Measurements from ENCODE around the gene RECQL5.
A peak's percentile ranks its signal among the peaks of the same experiment; 100 is the strongest.
"Not testable (repeated sequence)": the region's sequence is repeated elsewhere in the genome, so short reads cannot be mapped to it uniquely, and the experiment has no call there.

Gene RECQL5

DNA sequence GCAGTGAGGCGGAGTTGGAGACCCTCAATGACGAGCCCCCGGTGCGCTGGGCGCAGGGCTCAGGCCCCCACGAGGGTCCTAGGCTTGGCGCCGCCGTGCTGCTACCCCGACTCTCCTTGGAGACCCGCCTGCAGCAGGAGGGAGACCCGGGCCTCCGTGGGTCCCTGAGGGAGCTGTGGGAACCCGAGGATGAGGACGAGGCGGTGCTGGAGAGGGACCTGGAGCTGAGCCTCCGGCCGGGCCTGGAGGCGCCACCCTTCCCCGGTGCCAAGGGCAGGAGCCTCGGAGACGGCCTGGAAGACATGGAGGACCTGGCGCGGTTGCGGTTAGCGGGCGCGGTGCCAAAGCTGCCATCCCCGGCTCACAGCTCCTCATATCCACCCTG lies 77.0 kb downstream of the RECQL5 start:
- DNase-seq = no peak

DNA sequence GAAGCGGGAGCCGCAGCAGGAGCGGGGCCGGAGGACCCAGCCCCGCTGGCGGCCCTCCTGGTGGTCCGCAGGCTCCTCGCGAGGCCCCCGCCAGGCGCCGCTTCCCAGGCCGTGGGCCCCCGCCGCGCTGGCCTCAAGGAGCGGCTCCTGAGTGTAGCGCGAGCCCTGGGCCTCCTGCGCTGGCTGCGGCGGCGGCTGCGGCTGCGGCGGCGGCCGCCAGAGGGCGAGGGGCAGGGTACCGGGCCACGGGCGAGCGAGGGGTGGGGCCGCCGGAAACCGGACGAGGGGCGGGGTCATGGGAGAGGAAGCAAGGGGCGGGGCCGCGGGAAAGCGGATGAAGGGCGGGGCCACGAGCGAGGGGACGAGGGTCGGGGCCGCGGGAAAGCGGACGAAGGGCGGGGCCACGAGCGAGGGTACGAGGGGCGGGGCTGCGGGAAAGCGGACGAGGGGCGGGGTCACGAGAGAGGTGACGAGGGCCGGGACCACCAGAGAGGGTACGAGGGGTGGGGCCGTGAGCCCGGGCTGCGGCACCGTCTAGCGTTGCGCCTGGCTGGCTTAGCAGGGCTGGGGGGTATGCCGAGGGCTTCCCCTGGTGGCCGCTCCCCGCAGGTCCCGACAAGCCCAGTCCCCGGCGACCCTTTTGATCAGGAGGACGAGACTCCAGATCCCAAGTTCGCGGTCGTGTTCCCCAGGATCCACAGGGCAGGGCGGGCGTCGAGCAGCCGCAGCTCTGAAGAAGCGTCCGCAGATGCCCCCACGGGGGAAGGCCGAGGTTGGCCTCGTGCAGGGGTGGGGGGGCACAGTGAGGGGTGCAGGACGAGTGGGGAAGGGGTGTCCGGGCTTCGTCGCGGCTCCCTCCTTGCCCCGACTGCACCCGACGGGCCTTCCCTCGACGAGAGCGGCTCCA lies 77.7 kb downstream of the RECQL5 start:
- DNase-seq = peak; percentile 98

DNA sequence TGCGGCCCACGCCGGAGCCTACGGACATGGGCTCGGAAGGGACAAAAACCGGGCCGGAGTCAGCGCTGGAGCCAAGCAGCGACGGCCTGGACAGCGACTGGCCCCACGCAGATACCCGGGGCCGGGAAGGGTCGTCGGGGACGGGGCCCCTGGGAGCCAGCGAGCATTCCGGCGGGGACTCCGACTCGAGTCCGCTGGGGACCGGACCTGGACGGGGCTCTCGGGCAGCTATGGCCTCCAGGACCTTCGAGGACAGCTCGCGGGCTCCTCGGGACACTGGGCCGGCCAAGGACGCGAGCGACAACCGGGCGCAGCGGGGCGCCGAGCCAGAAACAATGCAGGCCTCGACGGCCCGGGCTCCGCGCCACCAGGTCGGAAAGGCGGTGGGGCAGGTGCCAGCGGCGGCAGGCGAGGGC lies 78.3 kb downstream of the RECQL5 start:
- DNase-seq = peak; percentile 9

DNA sequence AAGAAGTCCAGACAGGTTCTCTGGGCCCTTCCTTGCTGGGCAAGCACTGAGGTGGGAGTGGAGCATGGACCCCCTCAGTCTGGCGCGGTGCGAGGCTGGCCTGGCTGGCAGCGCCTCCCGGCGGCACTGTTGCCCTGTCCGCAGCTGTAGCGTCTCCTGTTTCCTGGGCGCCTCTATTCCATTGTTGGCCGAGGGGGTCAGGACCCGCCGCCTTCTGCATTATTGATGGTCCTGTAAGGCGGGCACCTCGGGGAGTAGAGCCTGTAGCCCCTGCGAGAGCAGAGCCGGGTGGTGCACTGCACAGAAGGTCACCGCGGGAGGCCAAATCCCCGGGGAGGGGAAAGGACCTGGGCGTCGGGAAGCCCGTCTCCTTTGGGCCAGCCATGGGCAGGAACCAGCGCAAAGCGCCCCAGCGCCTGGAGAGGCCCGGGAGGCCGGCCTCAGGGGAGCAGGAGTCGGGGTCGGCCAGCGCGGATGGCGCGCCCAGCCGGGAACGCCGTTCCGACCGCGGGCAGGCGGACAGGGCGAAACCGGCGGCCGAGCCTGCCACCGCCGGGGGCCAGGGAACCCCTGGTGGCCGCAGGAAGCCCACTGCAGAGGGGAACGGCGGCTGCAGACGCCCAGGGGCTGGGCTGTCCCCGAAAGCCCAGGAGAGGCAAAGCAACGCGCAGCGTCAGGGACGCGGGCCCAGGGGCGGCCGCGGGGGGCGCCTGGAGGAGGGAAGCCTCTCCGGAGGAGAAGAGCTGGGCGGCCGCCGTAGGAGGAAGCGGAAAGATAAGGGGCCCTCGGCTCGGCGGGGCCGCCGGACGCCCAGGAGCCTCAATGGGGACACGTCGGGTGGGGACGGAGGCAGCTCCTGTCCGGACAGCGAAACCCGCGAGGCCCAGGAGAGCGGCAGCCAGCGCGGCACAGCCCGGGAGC lies 79.0 kb downstream of the RECQL5 start, which contains the start of gene MYO15B:
MYO15B (plus strand) TSS at position 126 of the 921 bp plus-strand sequence; CDS start at position 384, 258 bp downstream.
- peak; percentile 44 for DNase-seq

DNA sequence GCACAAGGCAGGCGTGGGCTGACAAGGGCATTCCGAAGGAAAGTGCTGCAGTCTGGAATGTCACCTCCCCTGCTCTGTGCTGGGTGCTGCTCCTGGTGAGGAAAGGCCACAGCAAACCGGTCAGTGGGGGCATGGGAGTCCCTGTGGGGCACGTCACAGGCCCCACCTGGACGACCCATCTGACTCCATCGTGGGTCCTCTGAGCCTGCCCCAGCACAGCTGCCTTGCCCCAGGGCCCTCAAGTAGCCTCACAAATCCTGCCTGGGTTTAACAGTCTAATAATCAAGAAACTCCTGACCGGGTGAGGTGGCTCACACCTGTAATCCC lies 82.1 kb downstream of the RECQL5 start:
- DNase-seq = no peak

DNA sequence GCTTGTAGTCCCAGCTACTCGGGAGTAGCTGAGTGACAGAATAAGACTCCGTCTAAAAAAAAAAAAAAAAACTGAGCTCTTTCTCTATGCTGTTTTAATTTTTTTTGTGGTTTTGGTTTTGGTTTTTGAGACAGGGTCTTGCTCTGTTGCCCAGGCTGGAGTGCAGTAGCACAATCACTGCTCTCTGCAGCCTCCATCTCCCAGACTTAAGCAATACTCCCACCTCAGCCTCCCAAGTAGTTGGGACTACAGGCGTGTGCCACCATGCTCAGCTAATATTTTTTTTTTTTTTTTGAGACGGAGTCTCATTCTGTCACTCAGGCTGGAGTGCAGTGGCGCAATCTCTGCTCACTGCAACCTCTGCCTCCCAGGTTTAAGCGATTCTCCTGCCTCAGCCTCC lies 83.8 kb downstream of the RECQL5 start:
- not testable (repeated sequence) for DNase-seq

DNA sequence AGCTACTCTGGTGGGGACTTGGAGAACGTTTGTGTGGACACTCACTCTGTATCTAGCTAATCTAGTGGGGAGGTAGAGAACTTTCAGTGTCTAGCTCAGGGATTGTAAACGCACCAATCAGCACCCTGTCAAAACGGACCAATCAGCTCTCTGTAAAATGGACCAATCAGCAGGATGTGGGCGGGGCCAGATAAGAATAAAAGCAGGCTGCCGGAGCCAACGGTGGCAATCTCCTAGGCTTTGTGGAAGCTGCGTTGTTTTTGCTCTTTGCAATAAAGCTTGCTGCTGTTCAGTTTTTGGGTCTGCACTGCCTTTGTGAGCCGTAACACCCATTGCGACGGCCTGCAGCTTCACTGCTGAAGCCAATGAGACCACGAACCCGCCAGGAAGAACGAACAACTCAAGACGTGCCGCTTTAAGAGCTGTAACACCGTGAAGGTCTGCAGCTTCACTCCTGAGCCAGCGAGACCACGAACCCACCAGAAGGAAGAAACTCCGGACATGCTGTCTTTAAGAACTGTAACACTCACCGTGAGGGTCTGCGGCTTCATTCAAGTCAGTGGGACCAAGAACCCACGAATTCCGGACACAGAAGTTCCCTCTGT lies 85.7 kb downstream of the RECQL5 start:
- peak; percentile 33 for DNase-seq

Data from activated T-cell treated with anti-CD3 and anti-CD28 coated beads for 4 hours (primary cell).